Measurements from ENCODE around the gene IFTAP. TPM values are rescaled to one million over a fixed set of nuclear protein-coding genes. Genes with fewer than 3 reads are reported as not detected.
"Not testable (repeated sequence)": the region's sequence is repeated elsewhere in the genome, so short reads cannot be mapped to it uniquely, and the experiment has no call there.

Gene IFTAP
- total RNA-seq, 2 experiments from 2014 or later, result not detected

DNA sequence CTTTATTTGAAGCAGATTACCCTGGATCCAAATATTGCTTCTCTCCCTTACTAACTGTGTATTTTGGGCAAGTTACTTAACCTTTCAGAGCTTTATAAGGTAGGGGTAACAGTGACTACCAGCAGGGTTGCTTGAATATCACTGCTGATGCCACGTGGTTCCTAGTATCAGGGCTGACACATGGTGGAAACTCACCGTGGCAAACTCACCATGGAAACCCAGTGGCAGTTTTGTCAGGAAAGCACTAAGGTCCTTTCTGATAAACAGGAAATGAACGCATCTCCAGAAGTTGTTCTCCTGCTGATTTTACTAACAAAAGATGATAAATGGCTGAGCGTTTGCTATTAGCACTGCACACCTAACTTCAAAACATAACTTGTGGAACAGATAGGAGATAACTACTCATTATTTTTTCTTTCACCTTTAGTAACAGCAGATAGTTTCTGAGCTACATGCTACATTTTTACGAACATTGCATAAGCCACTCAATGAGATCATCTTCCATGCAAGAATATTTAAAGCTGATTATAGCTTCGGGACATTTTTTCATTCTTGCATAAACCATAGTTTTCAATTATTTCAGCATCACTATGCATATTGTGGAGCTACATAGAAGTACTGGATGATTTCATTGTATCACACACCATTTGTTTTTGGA, 63.4 kb downstream of the IFTAP start:
- no peaks in the 10 kb centered on the region for H3K9me2 ChIP-seq (ENCODE audit: insufficient read depth, low read length)
- H3K4me3 ChIP-seq (ENCODE audit: low read depth, low read length, poor library complexity, severe bottlenecking), result no peak overlapping the region
- TF ChIP-seq, protein P1, sequence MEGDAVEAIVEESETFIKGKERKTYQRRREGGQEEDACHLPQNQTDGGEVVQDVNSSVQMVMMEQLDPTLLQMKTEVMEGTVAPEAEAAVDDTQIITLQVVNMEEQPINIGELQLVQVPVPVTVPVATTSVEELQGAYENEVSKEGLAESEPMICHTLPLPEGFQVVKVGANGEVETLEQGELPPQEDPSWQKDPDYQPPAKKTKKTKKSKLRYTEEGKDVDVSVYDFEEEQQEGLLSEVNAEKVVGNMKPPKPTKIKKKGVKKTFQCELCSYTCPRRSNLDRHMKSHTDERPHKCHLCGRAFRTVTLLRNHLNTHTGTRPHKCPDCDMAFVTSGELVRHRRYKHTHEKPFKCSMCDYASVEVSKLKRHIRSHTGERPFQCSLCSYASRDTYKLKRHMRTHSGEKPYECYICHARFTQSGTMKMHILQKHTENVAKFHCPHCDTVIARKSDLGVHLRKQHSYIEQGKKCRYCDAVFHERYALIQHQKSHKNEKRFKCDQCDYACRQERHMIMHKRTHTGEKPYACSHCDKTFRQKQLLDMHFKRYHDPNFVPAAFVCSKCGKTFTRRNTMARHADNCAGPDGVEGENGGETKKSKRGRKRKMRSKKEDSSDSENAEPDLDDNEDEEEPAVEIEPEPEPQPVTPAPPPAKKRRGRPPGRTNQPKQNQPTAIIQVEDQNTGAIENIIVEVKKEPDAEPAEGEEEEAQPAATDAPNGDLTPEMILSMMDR (conservative IDR thresholded peaks at IDR 0.05; ENCODE audit: low read length), result no peak
- no peak for TF ChIP-seq EZH2phosphoT487 (IDR thresholded peaks at IDR 0.05; ENCODE audit: borderline replicate concordance, low read depth, low read length)
- BruUV-seq (replicated peaks), result no TSS peak
- H3K36me3 ChIP-seq (ENCODE audit: insufficient read depth, low read length), result no peaks in the 10 kb centered on the region
- H3K27ac ChIP-seq (ENCODE audit: low read depth, low read length, poor library complexity, severe bottlenecking), result no peak overlapping the region
- H4K20me1 ChIP-seq (ENCODE audit: insufficient read depth, low read length), result no peaks in the 10 kb centered on the region
- intact Hi-C loops (cut with micrococcal nuclease; ENCODE audit: unreplicated experiment), result no loop called here
- no peaks in the 10 kb centered on the region for H3K9me3 ChIP-seq (ENCODE audit: low read length)
- H2AFZ ChIP-seq (ENCODE audit: low read length), result no peak overlapping the region
- no peak overlapping the region for H3K4me2 ChIP-seq (ENCODE audit: low read length)
- ChIA-PET POLR2A (interaction anchor here (1.0 kb wide), 1 partner anchor 49 kb away, joined by 3 read pairs; no protein-coding TSS in a partner anchor), CTCF (ENCODE audit: unreplicated experiment) (no interaction called here)
- no peaks in the 10 kb centered on the region for H3K4me1 ChIP-seq (ENCODE audit: insufficient read depth, low read length, poor library complexity, severe bottlenecking)
- no peaks in the 10 kb centered on the region for H3K79me2 ChIP-seq (ENCODE audit: insufficient read depth, low read depth, low read length)
- DNase-seq (ENCODE audit: low spot score), result no peak

DNA sequence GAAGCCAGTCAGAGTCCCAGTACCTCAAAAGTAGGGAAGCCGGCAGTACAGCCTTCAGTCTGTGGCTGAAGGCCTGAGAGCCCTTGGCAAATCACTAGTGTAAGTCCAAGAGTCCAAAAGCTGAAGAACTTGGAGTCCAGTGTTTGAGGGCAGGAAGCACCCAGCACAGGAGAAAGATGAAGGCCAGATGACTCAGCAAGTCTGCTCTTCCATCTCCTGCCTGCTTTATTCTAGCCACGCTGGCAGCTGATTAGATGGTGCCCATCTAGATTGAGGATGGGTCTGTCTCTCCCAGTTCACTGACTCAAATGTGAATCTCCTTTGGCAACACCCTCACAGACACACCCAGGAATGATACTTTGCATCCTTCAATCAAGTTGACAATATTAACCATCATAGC, 67.1 kb downstream of the IFTAP start:
- POLR2A ChIA-PET, result interaction anchor here (0.5 kb wide), 1 partner anchor 34 kb away, joined by 3 read pairs; no protein-coding TSS in a partner anchor

GRCh38 chr11:36672815-36673450, 78.6 kb downstream of the IFTAP start:
- TF ChIP-seq, protein P1 (conservative IDR thresholded peaks at IDR 0.05; ENCODE audit: low read length), result peak; percentile 95
- no peak for TF ChIP-seq EZH2phosphoT487 (IDR thresholded peaks at IDR 0.05; ENCODE audit: borderline replicate concordance, low read depth, low read length)
- peak; percentile 47 for DNase-seq (ENCODE audit: low spot score)
- Histone ChIP-seq H3K9me3 (ENCODE audit: low read length) (no peaks in the 10 kb centered on the region), H3K27ac (ENCODE audit: low read depth, low read length, poor library complexity, severe bottlenecking) (no peak overlapping the region), H3K4me2 (ENCODE audit: low read length) (no peak overlapping the region), H3K4me1 (ENCODE audit: insufficient read depth, low read length, poor library complexity, severe bottlenecking) (no peaks in the 10 kb centered on the region), H3K79me2 (ENCODE audit: insufficient read depth, low read depth, low read length) (no peaks in the 10 kb centered on the region), H4K20me1 (ENCODE audit: insufficient read depth, low read length) (no peaks in the 10 kb centered on the region), H3K4me3 (ENCODE audit: low read depth, low read length, poor library complexity, severe bottlenecking) (no peak overlapping the region), H3K9me2 (ENCODE audit: insufficient read depth, low read length) (no peaks in the 10 kb centered on the region), H2AFZ (ENCODE audit: low read length) (no peak overlapping the region), H3K36me3 (ENCODE audit: insufficient read depth, low read length) (no peaks in the 10 kb centered on the region)
- intact Hi-C loops (cut with micrococcal nuclease; ENCODE audit: unreplicated experiment), result loop anchor here (2.0 to 10.0 kb wide), 3 partner anchors 48 to 380 kb away; partner anchors contain the start of gene RAG1
- BruUV-seq (replicated peaks), result no TSS peak
- ChIA-PET POLR2A (no interaction called here), CTCF (ENCODE audit: unreplicated experiment) (no interaction called here)

More for the DNA sequence above, 67.1 kb downstream of the IFTAP start:
- H3K9me3 ChIP-seq (ENCODE audit: low read length); H3K9me2 ChIP-seq (ENCODE audit: insufficient read depth, low read length); H3K79me2 ChIP-seq (ENCODE audit: insufficient read depth, low read depth, low read length); H3K36me3 ChIP-seq (ENCODE audit: insufficient read depth, low read length); H3K27ac ChIP-seq (ENCODE audit: low read depth, low read length, poor library complexity, severe bottlenecking); intact Hi-C loops (cut with micrococcal nuclease; ENCODE audit: unreplicated experiment); H4K20me1 ChIP-seq (ENCODE audit: insufficient read depth, low read length); H2AFZ ChIP-seq (ENCODE audit: low read length); H3K4me3 ChIP-seq (ENCODE audit: low read depth, low read length, poor library complexity, severe bottlenecking); H3K4me1 ChIP-seq (ENCODE audit: insufficient read depth, low read length, poor library complexity, severe bottlenecking); DNase-seq (ENCODE audit: low spot score); BruUV-seq (replicated peaks); CTCF ChIA-PET (ENCODE audit: unreplicated experiment); H3K4me2 ChIP-seq (ENCODE audit: low read length): not testable (repeated sequence)

- H3K79me2 ChIP-seq (ENCODE audit: insufficient read depth, low read depth, low read length); H4K20me1 ChIP-seq (ENCODE audit: insufficient read depth, low read length); POLR2A ChIA-PET; H2AFZ ChIP-seq (ENCODE audit: low read length); H3K9me2 ChIP-seq (ENCODE audit: insufficient read depth, low read length); H3K9me3 ChIP-seq (ENCODE audit: low read length); BruUV-seq (replicated peaks); H3K4me2 ChIP-seq (ENCODE audit: low read length); H3K4me1 ChIP-seq (ENCODE audit: insufficient read depth, low read length, poor library complexity, severe bottlenecking); H3K4me3 ChIP-seq (ENCODE audit: low read depth, low read length, poor library complexity, severe bottlenecking); CTCF ChIA-PET (ENCODE audit: unreplicated experiment); DNase-seq (ENCODE audit: low spot score); H3K27ac ChIP-seq (ENCODE audit: low read depth, low read length, poor library complexity, severe bottlenecking); H3K36me3 ChIP-seq (ENCODE audit: insufficient read depth, low read length): not testable (repeated sequence)
- intact Hi-C loops (cut with micrococcal nuclease; ENCODE audit: unreplicated experiment), result loop anchor here (10.0 kb wide), 1 partner anchor 55 kb away; no protein-coding TSS in a partner anchor
Observed at GRCh38 chr11:36679547-36679946, 85.2 kb downstream of the IFTAP start.

All from OCI-LY7 (cell line).